Measurements from ENCODE around the gene PSORS1C2. TPM values are rescaled to one million over a fixed set of nuclear protein-coding genes. Genes with fewer than 3 reads are reported as not detected.
A peak's percentile ranks its signal among the peaks of the same experiment; 100 is the strongest.
"Not testable (repeated sequence)": the region's sequence is repeated elsewhere in the genome, so short reads cannot be mapped to it uniquely, and the experiment has no call there.

PSORS1C2 gene
- not detected for total RNA-seq

GRCh38 chr6:31138982-31139381 lies at the start of gene PSORS1C2:
Gene PSORS1C2, minus strand, starts transcription at chr6:31139066. Its CDS starts 40 bp downstream, at chr6:31139026.
- 94% methylated on average over 4 of the region's 4 CpGs for WGBS
- H3K4me1 ChIP-seq = peaks cover 13 to 33% (median 32%) of the 10 kb centered on the region in 4 donors
- intact Hi-C loops (cut with DNase I) = loop anchor here (2.0 kb wide), 1 partner anchor 228 kb away; no protein-coding TSS in a partner anchor
- H3K36me3 ChIP-seq = peaks cover 0 to 14% (median 5%) of the 10 kb centered on the region in 4 donors
- peak within 1 kb of the TSS in 1 of 4 donors; percentile 28 for H3K4me3 ChIP-seq
- no peak for TF ChIP-seq EP300 (IDR thresholded peaks at IDR 0.05)
- TF ChIP-seq POLR2A (IDR thresholded peaks at IDR 0.05; ENCODE audit: low read depth) = no peak
- no peaks in the 10 kb centered on the region for H3K9me3 ChIP-seq
- no peak for DNase-seq (ENCODE audit: extremely low spot score)
- H3K27me3 ChIP-seq = peaks cover 0 to 7% (median 0%) of the 10 kb centered on the region in 4 donors
- H3K27ac ChIP-seq (replicated peaks in 1 of 4) = no peak within 1 kb of the TSS

- Histone ChIP-seq H3K4me3 (no peak overlapping the region), H3K27ac (replicated peaks in 1 of 4) (no peak overlapping the region), H3K9me3 (no peaks in the 10 kb centered on the region), H3K36me3 (no peaks in the 10 kb centered on the region), H3K27me3 (no peaks in the 10 kb centered on the region), H3K4me1 (no peaks in the 10 kb centered on the region)
- TF ChIP-seq POLR2AphosphoS5 (IDR thresholded peaks at IDR 0.05) (no peak), EP300 (IDR thresholded peaks at IDR 0.05) (no peak), POLR2A (IDR thresholded peaks at IDR 0.05; ENCODE audit: low read depth) (no peak), CTCF (IDR thresholded peaks at IDR 0.05) (no peak)
- WGBS = 69% methylated on average over 5 of the region's 5 CpGs
- DNase-seq (ENCODE audit: extremely low spot score) = no peak
- intact Hi-C loops (cut with DNase I) = no loop called here
Measured at GRCh38 chr6:31187780-31188194, 48.9 kb upstream of the PSORS1C2 start.

- 85% methylated on average over 24 of the region's 24 CpGs for WGBS
- no peak for DNase-seq (ENCODE audit: extremely low spot score)
- TF ChIP-seq POLR2AphosphoS5 (IDR thresholded peaks at IDR 0.05) (peak; percentile 23 to 44), CTCF (IDR thresholded peaks at IDR 0.05) (no peak)
- Histone ChIP-seq H3K4me1 (no peaks in the 10 kb centered on the region), H3K27ac (replicated peaks in 1 of 4) (peak overlapping the region; percentile 41 to 70 (median 54)), H3K4me3 (peak overlapping the region; percentile 10 to 37 (median 22)), H3K27me3 (no peaks in the 10 kb centered on the region), H3K9me3 (no peaks in the 10 kb centered on the region), H3K36me3 (no peaks in the 10 kb centered on the region)
- intact Hi-C loops (cut with DNase I) = no loop called here
Measured at GRCh38 chr6:31186052-31186734, 47.3 kb upstream of the PSORS1C2 start.

GRCh38 chr6:31185695-31186051 lies 46.8 kb upstream of the PSORS1C2 start:
- H3K9me3 ChIP-seq; DNase-seq (ENCODE audit: extremely low spot score); H3K4me1 ChIP-seq; intact Hi-C loops (cut with DNase I); H3K27me3 ChIP-seq; H3K36me3 ChIP-seq: not testable (repeated sequence)
- Histone ChIP-seq H3K4me3 (peak overlapping the region; percentile 10 to 37 (median 22)), H3K27ac (replicated peaks in 1 of 4) (peak overlapping the region; percentile 41 to 70 (median 54))
- 92% methylated on average over 4 of the region's 4 CpGs for WGBS

- peaks cover 0 to 18% (median 4%) of the 10 kb centered on the region in 4 donors for H3K4me1 ChIP-seq
- H3K36me3 ChIP-seq; H3K4me3 ChIP-seq; intact Hi-C loops (cut with DNase I); H3K27me3 ChIP-seq; H3K27ac ChIP-seq (replicated peaks in 1 of 4); H3K9me3 ChIP-seq; DNase-seq (ENCODE audit: extremely low spot score): not testable (repeated sequence)
- 77% methylated on average over 6 of the region's 6 CpGs for WGBS
Measured at GRCh38 chr6:31183859-31184258, 45.0 kb upstream of the PSORS1C2 start.

- H3K9me3 ChIP-seq; H3K27me3 ChIP-seq; H3K27ac ChIP-seq (replicated peaks in 1 of 4); H3K36me3 ChIP-seq; intact Hi-C loops (cut with DNase I); H3K4me3 ChIP-seq; DNase-seq (ENCODE audit: extremely low spot score): not testable (repeated sequence)
- WGBS = 58% methylated on average over 2 of the region's 2 CpGs
- peaks cover 0 to 19% (median 6%) of the 10 kb centered on the region in 4 donors for H3K4me1 ChIP-seq
Measured at GRCh38 chr6:31183287-31183686, 44.4 kb upstream of the PSORS1C2 start.

- intact Hi-C loops (cut with DNase I) = no loop called here
- 82% methylated on average over 16 of the region's 26 CpGs for WGBS
- H3K27me3 ChIP-seq = no peaks in the 10 kb centered on the region
- H3K4me3 ChIP-seq = peak overlapping the region; percentile 26 to 52 (median 48)
- H3K27ac ChIP-seq (replicated peaks in 1 of 4) = peak overlapping the region in 2 of 4 donors; percentile 46 to 58
- H3K9me3 ChIP-seq = no peaks in the 10 kb centered on the region
- no peak for TF ChIP-seq EP300 (IDR thresholded peaks at IDR 0.05)
- TF ChIP-seq POLR2AphosphoS5 (IDR thresholded peaks at IDR 0.05) = peak in 1 of 2 donors; percentile 15
- H3K4me1 ChIP-seq = peaks cover 0 to 19% (median 6%) of the 10 kb centered on the region in 4 donors
- DNase-seq (ENCODE audit: extremely low spot score) = no peak
- no peaks in the 10 kb centered on the region for H3K36me3 ChIP-seq
Measured at GRCh38 chr6:31180500-31180899, 41.6 kb upstream of the PSORS1C2 start.

Data from esophagus muscularis mucosa (tissue), 4 donors.